Fibroblast of lung (primary cell): ENCODE data around the gene FCN2.

Experiments
- CTCF ChIP-seq, 2 donors: IDR thresholded peaks in 1 of 2; conservative IDR thresholded peaks in 1 of 2; 1 replicate in 1 of 2; 2 replicates in 1 of 2; pipeline ENCODE4 v1.5.1; 2011 to 2012; ENCODE audit warnings: low read length in 2 of 2, control low read depth in 1 of 2, inconsistent platforms in 1 of 2, low read depth in 1 of 2, mild to moderate bottlenecking in 1 of 2
- EZH2 ChIP-seq: IDR thresholded peaks from 2 replicates; pipeline ENCODE4 v1.5.1; 2012; ENCODE audit warnings: low read length, control low read depth, mild to moderate bottlenecking; ENCODE audit errors: missing control alignments

DNA sequence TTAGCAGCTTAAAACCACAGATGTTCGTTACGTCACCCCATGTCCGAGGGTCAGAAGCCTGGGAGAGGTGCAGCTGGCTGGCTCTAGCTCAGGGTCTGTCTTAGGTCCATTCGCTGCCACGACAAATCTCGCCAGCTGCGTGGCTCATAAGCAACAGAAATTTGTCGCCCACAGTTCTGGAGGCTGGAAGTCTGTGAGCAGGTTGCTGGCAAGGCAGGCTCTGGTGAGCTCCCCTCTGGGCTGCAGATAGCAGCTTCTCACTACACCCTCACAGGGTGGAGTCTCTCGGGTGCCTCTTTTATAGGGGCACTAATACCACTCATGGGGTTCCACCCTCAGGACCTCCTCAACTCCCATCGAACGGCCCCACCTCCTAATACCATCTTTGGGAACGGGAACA is 40.1 kb upstream of the FCN2 start:
- TF ChIP-seq CTCF (conservative IDR thresholded peaks at IDR 0.05 in 1 of 2, IDR thresholded peaks at IDR 0.05 in 1 of 2; ENCODE audit: low read depth in 1 of 2, low read length in 2 of 2): no peak
- no peak for TF ChIP-seq EZH2
